SK-N-SH (cell line): ENCODE measurements around the gene KANSL2.

Experiments
- EP300 ChIP-seq, 2 experiments: IDR thresholded peaks; 2 replicates each; pipeline versions ENCODE4 v1.4.0 to v1.6.1; 2012; ENCODE audit warnings: borderline replicate concordance in 1 of 2, low read depth in 1 of 2, low read length in 1 of 2
- TEAD4 ChIP-seq: IDR thresholded peaks from 2 replicates; pipeline ENCODE4 v1.4.0; 2012; ENCODE audit warnings: mild to moderate bottlenecking, borderline replicate concordance; ENCODE audit not compliant: insufficient read depth
- TF ChIP-seq, protein P1 (sequence below): IDR thresholded peaks from 2 replicates; pipeline ENCODE4 v1.4.0; 2012; ENCODE audit warnings: low read depth, borderline replicate concordance

DNA sequence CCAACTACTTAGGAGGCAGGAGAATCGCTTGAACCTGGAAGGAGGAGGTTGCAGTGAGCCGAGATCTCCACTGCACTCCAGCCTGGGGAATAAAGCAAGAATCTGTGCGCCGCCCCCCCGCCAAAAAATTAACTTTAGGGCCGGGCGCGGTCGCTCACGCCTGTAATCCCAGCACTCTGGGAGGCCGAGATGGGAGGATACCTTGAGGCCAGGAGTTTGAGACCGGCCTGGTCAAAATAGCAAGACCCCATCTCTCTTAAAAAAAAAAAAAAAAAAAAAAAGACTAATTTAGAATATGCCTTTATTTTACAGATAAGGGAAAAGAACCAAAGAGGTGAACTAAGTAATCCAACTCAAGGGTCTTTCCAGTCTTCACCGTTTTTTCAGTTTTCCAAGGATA lies 1.2 kb downstream of the KANSL2 start:
- TF ChIP-seq, protein P1, sequence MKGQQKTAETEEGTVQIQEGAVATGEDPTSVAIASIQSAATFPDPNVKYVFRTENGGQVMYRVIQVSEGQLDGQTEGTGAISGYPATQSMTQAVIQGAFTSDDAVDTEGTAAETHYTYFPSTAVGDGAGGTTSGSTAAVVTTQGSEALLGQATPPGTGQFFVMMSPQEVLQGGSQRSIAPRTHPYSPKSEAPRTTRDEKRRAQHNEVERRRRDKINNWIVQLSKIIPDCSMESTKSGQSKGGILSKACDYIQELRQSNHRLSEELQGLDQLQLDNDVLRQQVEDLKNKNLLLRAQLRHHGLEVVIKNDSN = no peak
- TF ChIP-seq EP300 (IDR thresholded peaks at IDR 0.05; ENCODE audit: borderline replicate concordance in 1 of 2, low read depth in 1 of 2, low read length in 1 of 2) (no peak), TEAD4 (no peak)
